Aorta (tissue), 5 donors: Measurements from ENCODE around the gene LRTM1. TPM values are rescaled to one million over a fixed set of nuclear protein-coding genes. Genes with fewer than 3 reads are reported as not detected.

Experiments used
- ATAC-seq: fragments of 200-7000 bp; cut with Tn5 transposase; one replicate; pipeline ENCODE4 v1.9.1; 2022; ENCODE audit warnings: moderate library complexity; ENCODE audit not compliant: low FRiP score
- DNase-seq, 2 donors: peaks; one replicate each; pipeline ENCODE4 v3.0.0-alpha.2; 2020
- H3K27ac ChIP-seq, 2 donors: one replicate each; pipeline ENCODE4 v1.5.1; 2013; ENCODE audit warnings: low read length in 2 of 2, mild to moderate bottlenecking in 2 of 2, moderate library complexity in 2 of 2, control low read depth in 1 of 2, inconsistent platforms in 1 of 2, low read depth in 1 of 2
- H3K27me3 ChIP-seq, 2 donors: one replicate each; pipeline ENCODE4 v1.6.1; 2013; ENCODE audit warnings: control low read depth in 1 of 2, low read length in 1 of 2, mild to moderate bottlenecking in 1 of 2, moderate library complexity in 1 of 2; ENCODE audit not compliant: insufficient read depth in 2 of 2, control insufficient read depth in 1 of 2
- H3K36me3 ChIP-seq, 2 donors: one replicate each; pipeline ENCODE4 v1.6.1; 2013; ENCODE audit warnings: control low read depth in 1 of 2, low read length in 1 of 2, mild to moderate bottlenecking in 1 of 2; ENCODE audit not compliant: insufficient read depth in 2 of 2, control insufficient read depth in 1 of 2
- H3K4me1 ChIP-seq, 2 donors: one replicate each; pipeline ENCODE4 v1.6.1; 2013; ENCODE audit warnings: low read length in 2 of 2, control low read depth in 1 of 2, mild to moderate bottlenecking in 1 of 2, moderate library complexity in 1 of 2; ENCODE audit not compliant: insufficient read depth in 2 of 2, control insufficient read depth in 1 of 2
- H3K4me3 ChIP-seq, 2 donors: one replicate each; pipeline ENCODE4 v1.5.1; 2013; ENCODE audit warnings: low read length in 2 of 2, control low read depth in 1 of 2, mild to moderate bottlenecking in 1 of 2
- H3K9me3 ChIP-seq: one replicate; pipeline ENCODE4 v1.6.1; 2013; ENCODE audit warnings: mild to moderate bottlenecking, low read length; ENCODE audit not compliant: control insufficient read depth
- WGBS, 2 donors: extraction: QIAGEN DNeasy Blood & Tissue Kit; methylation state at CpG; one replicate each; pipeline ENCODE4 v1.1.7; 2013; 5-methylcytosine and 5-hydroxymethylcytosine counted together
- intact Hi-C, 2 donors: fragments of 100-400 bp; cut with DNase I; formaldehyde crosslinking; loops; one replicate each; pipeline versions ENCODE4 v1.14.2 to v1.15.0; 2022
- polyA plus RNA-seq, 2 donors: library from polyadenylated mRNA; stranded (reverse); fragments of 200-250 nt; gene quantifications; one replicate each; pipeline ENCODE4 v1.2.3, GENCODE V29; 2013
- total RNA-seq, 2 donors: library from RNA; stranded (reverse); fragmentation: NEBNext Ultra II Directional; extraction: Animal tissue kit (Norgen Biotek cat#: 25700); gene quantifications; one replicate each; pipeline ENCODE4 v1.2.1, GENCODE V29; 2021
- donor health status: healthy with polysubstance abuse.
- donor health status: Bipolar disorder and iron deficiency.
- donor health status: DM: no; HTN: no; CAD: no.
- donor health status: DM: no; HTN: no; CAD: no.
- donor health status: DM: yes; HTN: yes; CAD: no.

The LRTM1 gene
- total and polyA plus RNA-seq, 4 donors, result not detected

DNA sequence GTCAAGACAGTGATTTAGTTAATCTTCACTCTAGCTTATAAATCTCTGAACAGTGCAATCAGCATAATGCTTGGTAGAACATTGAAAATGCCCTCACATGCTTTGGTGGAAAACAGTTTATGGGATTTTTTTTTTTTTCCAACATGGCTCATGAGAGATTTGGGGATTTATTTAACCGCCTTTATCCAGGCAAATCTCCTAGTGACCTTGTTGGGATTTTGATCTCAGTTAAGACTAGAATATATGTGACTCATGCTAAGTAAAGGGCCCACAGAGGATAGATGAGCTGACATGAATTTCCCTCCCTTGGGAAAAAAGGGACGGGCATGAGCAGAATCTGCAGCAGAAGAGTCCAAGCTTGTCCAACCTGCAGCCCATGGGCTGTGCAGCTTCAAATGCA lies 18.7 kb downstream of the LRTM1 start:
- no peak overlapping the region for H3K4me3 ChIP-seq
- intact Hi-C loops, result no loop called here
- no peak overlapping the region for H3K27ac ChIP-seq
- no peaks in the 10 kb centered on the region for H3K4me1 ChIP-seq
- H3K36me3 ChIP-seq, result no peaks in the 10 kb centered on the region
- WGBS, 2 donors, result 54 to 67% methylated on average over 2 of the region's 2 CpGs
- DNase-seq (no peak), ATAC-seq (no peak)
- peaks cover 2% of the 10 kb centered on the region for H3K9me3 ChIP-seq
- H3K27me3 ChIP-seq, result no peaks in the 10 kb centered on the region

DNA sequence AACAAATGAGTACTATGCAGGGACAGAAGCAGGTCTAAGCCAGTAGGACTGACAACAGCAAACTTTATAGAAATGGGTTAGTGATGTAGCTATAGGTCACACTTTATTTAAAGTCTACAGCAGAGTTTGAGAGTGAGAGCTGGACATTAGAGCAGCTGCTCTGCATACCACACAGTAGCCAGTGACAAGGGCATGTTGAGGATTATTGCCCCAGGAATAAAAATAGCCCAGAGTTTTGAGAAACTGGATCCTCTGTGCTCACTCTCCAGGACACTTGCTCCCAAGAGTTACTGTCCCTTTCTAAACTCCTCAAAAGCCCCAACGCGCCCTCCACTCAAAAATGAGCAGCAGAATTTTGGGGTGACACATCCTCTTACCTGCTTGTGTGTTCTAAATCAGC lies 21.1 kb downstream of the LRTM1 start:
- ATAC-seq (no peak), DNase-seq (no peak)
- WGBS, 2 donors, result 92% methylated on average over 2 of the region's 2 CpGs
- no peaks in the 10 kb centered on the region for H3K4me1 ChIP-seq
- peaks cover under 1% of the 10 kb centered on the region for H3K9me3 ChIP-seq
- no peak overlapping the region for H3K27ac ChIP-seq
- no peak overlapping the region for H3K4me3 ChIP-seq
- no peaks in the 10 kb centered on the region for H3K36me3 ChIP-seq
- H3K27me3 ChIP-seq, result no peaks in the 10 kb centered on the region
- intact Hi-C loops, result no loop called here

DNA sequence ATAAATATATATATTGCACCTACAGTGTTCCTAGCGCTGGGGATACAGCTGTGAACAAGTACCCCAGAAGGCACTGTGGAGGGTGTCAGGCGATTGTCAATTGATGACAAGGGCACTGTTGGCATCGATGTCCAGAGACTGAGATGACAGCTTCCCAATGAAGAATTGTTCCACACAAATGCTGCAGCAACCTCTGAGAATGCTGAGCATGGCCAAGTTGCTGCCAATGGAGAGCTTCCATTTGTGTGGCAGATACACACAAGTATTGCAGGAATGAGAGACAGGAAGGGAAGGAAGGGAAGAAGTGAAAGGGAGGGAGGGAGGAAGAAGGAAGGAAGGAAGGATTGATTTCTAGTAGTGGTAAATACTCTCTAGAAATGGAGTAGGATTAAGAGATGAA lies 21.9 kb downstream of the LRTM1 start:
- no peaks in the 10 kb centered on the region for H3K27me3 ChIP-seq
- no peak overlapping the region for H3K27ac ChIP-seq
- no peaks in the 10 kb centered on the region for H3K9me3 ChIP-seq
- 92% methylated on average over 3 of the region's 3 CpGs for WGBS, 2 donors
- no peak for DNase-seq
- H3K36me3 ChIP-seq, result no peaks in the 10 kb centered on the region
- H3K4me1 ChIP-seq, result no peaks in the 10 kb centered on the region
- no peak overlapping the region for H3K4me3 ChIP-seq
- intact Hi-C loops, result no loop called here
- ATAC-seq, result no peak

DNA sequence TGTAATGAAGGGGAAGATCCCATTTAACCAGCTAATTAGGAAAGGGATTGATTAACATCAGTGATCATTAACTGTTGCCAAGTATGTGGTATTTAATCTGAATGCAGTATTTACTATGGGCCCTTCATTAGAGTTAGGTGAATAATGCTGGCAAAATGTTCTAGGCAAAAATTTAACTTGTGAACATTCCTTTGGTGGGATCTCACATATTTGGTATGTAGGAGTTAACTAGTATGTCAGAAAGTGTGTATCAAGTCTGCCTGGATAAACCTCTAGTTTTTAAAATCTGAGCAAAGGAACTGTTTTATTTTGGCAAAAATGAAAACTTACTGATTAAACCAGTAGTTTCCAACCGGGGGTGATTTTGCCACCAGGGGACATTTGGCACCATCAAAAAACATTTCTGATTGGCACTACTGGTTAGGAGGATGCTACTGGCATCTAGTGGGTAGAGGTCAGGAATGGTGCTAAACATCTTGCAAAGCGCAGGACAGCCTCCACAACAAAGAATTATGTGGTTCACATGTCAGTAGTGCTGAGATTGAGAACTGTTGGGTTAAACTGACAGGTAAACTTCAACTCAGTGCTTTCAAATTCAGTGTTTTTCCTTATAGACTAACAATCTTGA lies 22.5 kb downstream of the LRTM1 start:
- Histone ChIP-seq H3K9me3 (no peaks in the 10 kb centered on the region), H3K27ac (no peak overlapping the region), H3K4me1 (no peaks in the 10 kb centered on the region), H3K27me3 (no peaks in the 10 kb centered on the region), H3K36me3 (no peaks in the 10 kb centered on the region), H3K4me3 (no peak overlapping the region)
- 66 to 67% methylated on average over 2 of the region's 2 CpGs for WGBS, 2 donors
- intact Hi-C loops, result no loop called here
- DNase-seq (no peak), ATAC-seq (no peak)

DNA sequence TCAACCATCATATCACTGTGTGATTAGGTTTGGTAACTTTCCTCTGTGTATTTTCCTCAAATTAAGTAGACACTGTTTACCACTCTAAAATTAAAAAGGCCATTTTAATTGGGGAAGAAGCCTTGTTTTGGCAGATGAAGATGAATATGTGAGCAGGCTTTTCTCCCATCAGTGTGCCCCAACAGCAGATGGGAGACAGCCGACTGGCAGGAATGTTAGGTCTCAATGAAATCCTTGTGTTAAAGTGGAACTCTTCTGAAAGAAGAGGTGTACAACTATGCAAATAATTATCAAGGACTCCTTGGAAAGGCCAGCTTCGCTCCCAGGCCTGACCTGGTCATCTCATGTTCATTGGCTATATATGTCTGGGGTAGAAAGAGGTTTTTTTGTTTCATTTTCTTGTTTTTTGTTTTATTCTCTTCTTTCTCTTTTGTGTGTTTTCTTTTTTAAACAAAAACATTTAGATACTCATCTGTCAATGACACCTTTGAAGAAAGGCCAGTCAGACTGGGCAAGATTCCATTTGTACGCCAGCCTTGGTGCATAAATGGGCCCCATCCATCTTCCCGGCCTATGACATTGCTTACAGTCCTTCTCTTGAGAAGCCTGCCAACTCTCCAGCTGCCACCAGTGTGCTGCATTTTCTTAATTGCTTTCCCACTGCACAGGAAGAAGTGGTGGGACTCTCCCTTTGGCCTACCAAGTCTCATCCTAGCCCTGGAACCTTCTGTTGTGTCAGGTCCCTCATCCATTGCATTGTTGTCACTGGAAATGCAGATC lies 25.8 kb downstream of the LRTM1 start:
- Histone ChIP-seq H3K27me3 (no peaks in the 10 kb centered on the region), H3K27ac (no peak overlapping the region), H3K4me1 (no peaks in the 10 kb centered on the region), H3K9me3 (no peaks in the 10 kb centered on the region), H3K4me3 (no peak overlapping the region), H3K36me3 (no peaks in the 10 kb centered on the region)
- WGBS, 2 donors, result 85 to 89% methylated on average over 4 of the region's 4 CpGs
- ATAC-seq (no peak), DNase-seq (no peak)
- intact Hi-C loops, result no loop called here

DNA sequence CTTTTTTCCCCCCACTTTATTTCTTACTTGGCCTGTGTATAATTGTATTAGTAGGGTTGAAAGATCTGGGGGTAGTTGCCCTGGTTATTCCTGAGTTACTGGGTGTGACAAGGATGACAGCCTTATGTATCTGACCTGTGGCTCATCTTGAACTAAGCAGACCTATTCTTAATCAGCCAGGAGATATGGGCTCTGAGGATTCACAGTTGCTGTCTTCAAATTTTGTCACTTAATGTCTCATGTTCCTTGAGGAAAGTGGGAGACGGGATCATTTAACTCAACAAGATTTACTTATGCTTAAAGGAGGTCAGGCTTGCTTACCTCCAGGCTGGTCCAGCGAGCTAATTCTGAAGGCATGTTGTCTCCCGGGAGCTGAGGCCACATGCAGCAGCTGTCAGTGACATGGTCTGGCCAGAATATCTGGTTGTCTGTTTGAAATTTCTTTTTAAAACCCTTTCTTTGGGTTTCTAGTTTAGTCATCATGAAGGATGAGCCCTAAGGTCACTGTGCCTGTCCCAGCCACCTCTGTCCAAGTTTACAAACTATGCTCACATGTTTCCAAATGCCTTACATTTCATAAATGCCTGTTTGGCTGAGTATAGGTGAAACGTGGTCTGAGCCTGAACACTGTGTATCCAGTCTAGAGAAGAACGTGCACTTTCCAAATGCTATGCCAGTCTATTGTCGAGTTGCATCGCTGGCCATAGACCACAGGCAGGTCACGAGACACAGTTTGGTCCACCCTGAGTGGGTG lies 26.8 kb downstream of the LRTM1 start:
- H3K4me3 ChIP-seq, result no peak overlapping the region
- H3K27ac ChIP-seq, result no peak overlapping the region
- H3K27me3 ChIP-seq, result no peaks in the 10 kb centered on the region
- 62 to 70% methylated on average over 8 of the region's 8 CpGs for WGBS, 2 donors
- intact Hi-C loops, result no loop called here
- no peaks in the 10 kb centered on the region for H3K9me3 ChIP-seq
- H3K4me1 ChIP-seq, result no peaks in the 10 kb centered on the region
- H3K36me3 ChIP-seq, result no peaks in the 10 kb centered on the region
- DNase-seq (no peak), ATAC-seq (no peak)

DNA sequence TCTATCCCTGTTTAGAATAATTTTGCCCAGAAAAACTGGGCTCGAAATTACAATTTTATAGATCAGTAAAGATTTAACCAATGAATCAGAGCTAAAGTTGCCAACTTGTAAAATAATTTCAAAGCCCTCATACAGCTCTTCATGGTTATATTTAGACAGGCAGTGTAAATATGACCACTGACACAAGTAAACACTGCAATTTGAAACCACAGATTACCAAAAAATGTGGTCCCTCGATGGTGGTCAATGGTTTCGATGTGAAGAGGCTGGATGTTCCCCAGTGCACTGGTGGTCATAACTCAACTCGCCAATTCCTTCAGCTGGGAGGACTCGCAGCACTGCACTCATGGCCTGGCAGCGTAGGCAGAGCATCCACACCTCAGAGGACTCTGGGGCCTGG lies 28.6 kb downstream of the LRTM1 start:
- Histone ChIP-seq H3K36me3 (no peaks in the 10 kb centered on the region), H3K9me3 (no peaks in the 10 kb centered on the region), H3K27me3 (no peaks in the 10 kb centered on the region), H3K4me1 (no peaks in the 10 kb centered on the region), H3K4me3 (no peak overlapping the region), H3K27ac (no peak overlapping the region)
- ATAC-seq (no peak), DNase-seq (no peak)
- intact Hi-C loops, result no loop called here
- 71 to 72% methylated on average over 6 of the region's 6 CpGs for WGBS, 2 donors

DNA sequence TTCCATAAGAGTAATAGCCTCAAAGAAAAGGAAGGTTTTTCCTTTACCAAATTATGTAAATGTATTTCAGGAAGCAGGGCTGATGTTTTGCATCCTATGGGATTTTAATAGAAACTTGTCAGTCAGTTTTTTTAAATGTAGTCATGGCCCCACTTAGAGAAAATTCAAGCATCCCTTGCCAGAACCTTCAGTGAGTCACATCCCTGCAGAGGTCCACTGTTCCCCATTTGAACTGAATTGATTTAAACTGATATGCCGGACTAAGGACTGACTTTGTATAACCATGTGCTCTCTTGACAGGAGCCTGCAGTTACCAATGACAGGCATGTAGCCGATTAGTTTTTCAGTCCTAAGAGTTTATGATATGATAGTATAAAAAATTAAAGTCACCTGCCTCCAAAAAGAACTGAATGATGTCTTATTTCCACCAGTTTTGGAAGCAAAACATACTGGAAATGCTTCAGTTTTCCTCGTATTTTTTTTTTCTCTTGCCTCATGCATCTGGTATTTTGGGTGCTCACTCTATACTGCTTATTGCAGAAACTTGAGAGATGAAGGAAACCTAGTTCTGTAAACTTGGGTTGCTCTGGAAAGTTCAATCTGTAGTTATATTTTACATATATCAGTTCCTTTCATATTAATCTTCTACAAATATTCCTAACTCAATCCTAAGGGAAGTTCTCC lies 30.7 kb downstream of the LRTM1 start:
- 21 to 65% methylated on average over 3 of the region's 3 CpGs for WGBS, 2 donors
- H3K27ac ChIP-seq, result no peak overlapping the region
- no peaks in the 10 kb centered on the region for H3K9me3 ChIP-seq
- no peak for DNase-seq
- intact Hi-C loops, result no loop called here
- no peaks in the 10 kb centered on the region for H3K27me3 ChIP-seq
- no peak for ATAC-seq
- no peak overlapping the region for H3K4me3 ChIP-seq
- H3K4me1 ChIP-seq, result no peaks in the 10 kb centered on the region
- H3K36me3 ChIP-seq, result no peaks in the 10 kb centered on the region
